Right hindlimb (tissue), 1 donor: ENCODE measurements around the gene SERPIND1.
"Not testable (repeated sequence)": the region's sequence is repeated elsewhere in the genome, so short reads cannot be mapped to it uniquely, and the experiment has no call there.

ENCODE experiments used
- DNase-seq: peaks from one replicate; pipeline ENCODE4 v3.0.0-alpha.2; 2018

SERPIND1 gene

GRCh38 chr22:20748082-20748481, 25.8 kb upstream of the SERPIND1 start:
- DNase-seq, result no peak

- DNase-seq, result no peak
These were observed 25.0 kb upstream of the SERPIND1 start for GRCh38 chr22:20748731-20749428.

GRCh38 chr22:20749453-20749852, 24.5 kb upstream of the SERPIND1 start:
- no peak for DNase-seq

GRCh38 chr22:20750461-20751184, 23.3 kb upstream of the SERPIND1 start:
- peak; percentile 69 for DNase-seq

- no peak for DNase-seq
These were observed 22.6 kb upstream of the SERPIND1 start for GRCh38 chr22:20751185-20751851.

- DNase-seq, result no peak
These were observed 21.7 kb upstream of the SERPIND1 start for GRCh38 chr22:20752104-20752741.

GRCh38 chr22:20752873-20753272, 21.0 kb upstream of the SERPIND1 start:
- no peak for DNase-seq

GRCh38 chr22:20756846-20757245, 17.1 kb upstream of the SERPIND1 start:
- DNase-seq, result no peak

GRCh38 chr22:20758688-20759087, 15.2 kb upstream of the SERPIND1 start:
- no peak for DNase-seq

GRCh38 chr22:20760084-20760483, 13.8 kb upstream of the SERPIND1 start:
- no peak for DNase-seq

- no peak for DNase-seq
These were observed 12.4 kb upstream of the SERPIND1 start for GRCh38 chr22:20761536-20761935.

GRCh38 chr22:20762233-20762796, 11.6 kb upstream of the SERPIND1 start:
- no peak for DNase-seq

- no peak for DNase-seq
These were observed 10.1 kb upstream of the SERPIND1 start for GRCh38 chr22:20763630-20764470.

- DNase-seq, result no peak
These were observed 9.5 kb upstream of the SERPIND1 start for GRCh38 chr22:20764471-20764720.

- no peak for DNase-seq
These were observed 9.2 kb upstream of the SERPIND1 start for GRCh38 chr22:20764729-20765128.

GRCh38 chr22:20765938-20766337, 8.0 kb upstream of the SERPIND1 start:
- DNase-seq, result no peak

- DNase-seq, result no peak
These were observed 7.4 kb upstream of the SERPIND1 start for GRCh38 chr22:20766530-20766929.

- not testable (repeated sequence) for DNase-seq
These were observed 4.5 kb upstream of the SERPIND1 start for GRCh38 chr22:20769496-20769826.

GRCh38 chr22:20771918-20772625, 1.8 kb upstream of the SERPIND1 start:
- DNase-seq, result no peak

GRCh38 chr22:20774882-20775281, 969 bp downstream of the SERPIND1 start:
- no peak for DNase-seq

GRCh38 chr22:20775342-20775895, 1.5 kb downstream of the SERPIND1 start:
- no peak for DNase-seq
